ENCODE results near the gene FASTKD1.
"Not testable (repeated sequence)": the region's sequence is repeated elsewhere in the genome, so short reads cannot be mapped to it uniquely, and the experiment has no call there.

The FASTKD1 gene

GRCh38 chr2:169572821-169573159 lies 875 bp downstream of the FASTKD1 start (continued):
- TF ChIP-seq TSHZ2 (CRISPR knock-in tag; IDR thresholded peaks at IDR 0.05) (no peak), ZNF565 (CRISPR knock-in tag; conservative IDR thresholded peaks at IDR 0.05; ENCODE audit: low read depth) (no peak), ZC3H10 (CRISPR knock-in tag; IDR thresholded peaks at IDR 0.05) (no peak), BACH2 (CRISPR knock-in tag; IDR thresholded peaks at IDR 0.05; ENCODE audit: borderline replicate concordance) (no peak), CSDC2 (CRISPR knock-in tag; IDR thresholded peaks at IDR 0.05) (no peak), TOX (CRISPR knock-in tag; IDR thresholded peaks at IDR 0.05; ENCODE audit: borderline replicate concordance) (no peak), ZNF8 (CRISPR knock-in tag; IDR thresholded peaks at IDR 0.05) (no peak), RARB (CRISPR knock-in tag; IDR thresholded peaks at IDR 0.05) (no peak), ARNTL (CRISPR knock-in tag; IDR thresholded peaks at IDR 0.05; ENCODE audit: borderline replicate concordance, low read depth) (no peak)

GRCh38 chr2:169572189-169572588 lies 1.5 kb downstream of the FASTKD1 start:
- no peak for ATAC-seq
- TF ChIP-seq PPARA (CRISPR knock-in tag; IDR thresholded peaks at IDR 0.05; ENCODE audit: borderline replicate concordance): no peak
- no peak for TF ChIP-seq ZNF8 (CRISPR knock-in tag; IDR thresholded peaks at IDR 0.05)
- TF ChIP-seq ZFP30 (CRISPR knock-in tag; IDR thresholded peaks at IDR 0.05): no peak
- no peak for TF ChIP-seq OSR1 (CRISPR knock-in tag; IDR thresholded peaks at IDR 0.05)
- TF ChIP-seq TSHZ2 (CRISPR knock-in tag; IDR thresholded peaks at IDR 0.05): no peak
- no peak for TF ChIP-seq SNAI2 (CRISPR knock-in tag; IDR thresholded peaks at IDR 0.05)
- no peak for TF ChIP-seq POU6F1 (CRISPR knock-in tag; IDR thresholded peaks at IDR 0.05; ENCODE audit: borderline replicate concordance, low read depth)
- TF ChIP-seq GLIS3 (CRISPR knock-in tag; IDR thresholded peaks at IDR 0.05): no peak
- no peak for TF ChIP-seq ZNF565 (CRISPR knock-in tag; conservative IDR thresholded peaks at IDR 0.05; ENCODE audit: low read depth)
- TF ChIP-seq ESRRG (CRISPR knock-in tag; IDR thresholded peaks at IDR 0.05): no peak
- no peak for TF ChIP-seq TOX (CRISPR knock-in tag; IDR thresholded peaks at IDR 0.05; ENCODE audit: borderline replicate concordance)
- no peak for TF ChIP-seq ZFP3 (CRISPR knock-in tag; IDR thresholded peaks at IDR 0.05)
- no peak for TF ChIP-seq PATZ1 (CRISPR knock-in tag; IDR thresholded peaks at IDR 0.05; ENCODE audit: borderline replicate concordance)
- no peak for TF ChIP-seq ZNF70 (CRISPR knock-in tag; IDR thresholded peaks at IDR 0.05)
- TF ChIP-seq TCF4 (CRISPR knock-in tag; IDR thresholded peaks at IDR 0.05; ENCODE audit: borderline replicate concordance): no peak
- no peak for TF ChIP-seq RARB (CRISPR knock-in tag; IDR thresholded peaks at IDR 0.05)

GRCh38 chr2:169571571-169571970 lies 2.1 kb downstream of the FASTKD1 start:
- no peak for ATAC-seq

GRCh38 chr2:169570752-169571151 lies 2.9 kb downstream of the FASTKD1 start:
- ATAC-seq: not testable (repeated sequence)

More at GRCh38 chr2:169571571-169571970, 2.1 kb downstream of the FASTKD1 start:
- TF ChIP-seq POU6F1 (CRISPR knock-in tag; IDR thresholded peaks at IDR 0.05; ENCODE audit: borderline replicate concordance, low read depth) (no peak), ESRRG (CRISPR knock-in tag; IDR thresholded peaks at IDR 0.05) (no peak), GLIS3 (CRISPR knock-in tag; IDR thresholded peaks at IDR 0.05) (no peak)
